ENCODE data around the gene RBMXL3.
"Not testable (repeated sequence)": the region's sequence is repeated elsewhere in the genome, so short reads cannot be mapped to it uniquely, and the experiment has no call there.

Gene RBMXL3

GRCh38 chrX:115189110-115189509 lies at the start of gene RBMXL3:
Gene RBMXL3 (plus strand): TSS chrX:115189410. CDS start chrX:115189442, 32 bp downstream.
- in situ Hi-C loops (cut with MboI; ENCODE audit: low sequenced_read_pairs) = no loop called here

- in situ Hi-C loops (cut with MboI; ENCODE audit: low sequenced_read_pairs) = no loop called here
These were observed 47.2 kb upstream of the RBMXL3 start for GRCh38 chrX:115142057-115142456.

GRCh38 chrX:115147220-115147619 lies 42.0 kb upstream of the RBMXL3 start:
- in situ Hi-C loops (cut with MboI; ENCODE audit: low sequenced_read_pairs) = no loop called here

- in situ Hi-C loops (cut with MboI; ENCODE audit: low sequenced_read_pairs) = no loop called here
These were observed 16.0 kb upstream of the RBMXL3 start for GRCh38 chrX:115173181-115173580.

GRCh38 chrX:115174548-115174947 lies 14.7 kb upstream of the RBMXL3 start:
- in situ Hi-C loops (cut with MboI; ENCODE audit: low sequenced_read_pairs) = no loop called here

GRCh38 chrX:115177932-115178331 lies 11.3 kb upstream of the RBMXL3 start:
- in situ Hi-C loops (cut with MboI; ENCODE audit: low sequenced_read_pairs) = no loop called here

GRCh38 chrX:115178473-115178872 lies 10.7 kb upstream of the RBMXL3 start:
- in situ Hi-C loops (cut with MboI; ENCODE audit: low sequenced_read_pairs) = no loop called here

GRCh38 chrX:115183980-115184379 lies 5.2 kb upstream of the RBMXL3 start:
- in situ Hi-C loops (cut with MboI; ENCODE audit: low sequenced_read_pairs) = no loop called here

GRCh38 chrX:115189646-115190635 lies 731 bp downstream of the RBMXL3 start:
- in situ Hi-C loops (cut with MboI; ENCODE audit: low sequenced_read_pairs) = no loop called here

- in situ Hi-C loops (cut with MboI; ENCODE audit: low sequenced_read_pairs) = no loop called here
These were observed 1.7 kb downstream of the RBMXL3 start for GRCh38 chrX:115190636-115191489.

GRCh38 chrX:115191490-115192243 lies 2.5 kb downstream of the RBMXL3 start:
- in situ Hi-C loops (cut with MboI; ENCODE audit: low sequenced_read_pairs) = no loop called here

- in situ Hi-C loops (cut with MboI; ENCODE audit: low sequenced_read_pairs) = no loop called here
These were observed 3.1 kb downstream of the RBMXL3 start for GRCh38 chrX:115192244-115192700.

- in situ Hi-C loops (cut with MboI; ENCODE audit: low sequenced_read_pairs) = no loop called here
These were observed 14.8 kb downstream of the RBMXL3 start for GRCh38 chrX:115204040-115204439.

GRCh38 chrX:115209547-115209946 lies 20.3 kb downstream of the RBMXL3 start:
- in situ Hi-C loops (cut with MboI; ENCODE audit: low sequenced_read_pairs) = not testable (repeated sequence)

- in situ Hi-C loops (cut with MboI; ENCODE audit: low sequenced_read_pairs) = no loop called here
These were observed 24.9 kb downstream of the RBMXL3 start for GRCh38 chrX:115214151-115214550.

- in situ Hi-C loops (cut with MboI; ENCODE audit: low sequenced_read_pairs) = no loop called here
These were observed 25.4 kb downstream of the RBMXL3 start for GRCh38 chrX:115214605-115215004.

GRCh38 chrX:115217346-115217745 lies 28.1 kb downstream of the RBMXL3 start:
- in situ Hi-C loops (cut with MboI; ENCODE audit: low sequenced_read_pairs) = not testable (repeated sequence)

- in situ Hi-C loops (cut with MboI; ENCODE audit: low sequenced_read_pairs) = no loop called here
These were observed 37.7 kb downstream of the RBMXL3 start for GRCh38 chrX:115226929-115227328.

- in situ Hi-C loops (cut with MboI; ENCODE audit: low sequenced_read_pairs) = no loop called here
These were observed 40.3 kb downstream of the RBMXL3 start for GRCh38 chrX:115229337-115230003.

- in situ Hi-C loops (cut with MboI; ENCODE audit: low sequenced_read_pairs) = no loop called here
These were observed 43.8 kb downstream of the RBMXL3 start for GRCh38 chrX:115232933-115233496.
